ENCODE measurements around the gene PLEKHG2. TPM values are rescaled to one million over a fixed set of nuclear protein-coding genes. Genes with fewer than 3 reads are reported as not detected.

The PLEKHG2 gene
- total and polyA plus RNA-seq, 9 of the 15 experiments (the other 6 are each of a cell fraction or from before 2014, with no cell fraction given) = 0.98 to 45.7 (median 9.8) TPM

DNA sequence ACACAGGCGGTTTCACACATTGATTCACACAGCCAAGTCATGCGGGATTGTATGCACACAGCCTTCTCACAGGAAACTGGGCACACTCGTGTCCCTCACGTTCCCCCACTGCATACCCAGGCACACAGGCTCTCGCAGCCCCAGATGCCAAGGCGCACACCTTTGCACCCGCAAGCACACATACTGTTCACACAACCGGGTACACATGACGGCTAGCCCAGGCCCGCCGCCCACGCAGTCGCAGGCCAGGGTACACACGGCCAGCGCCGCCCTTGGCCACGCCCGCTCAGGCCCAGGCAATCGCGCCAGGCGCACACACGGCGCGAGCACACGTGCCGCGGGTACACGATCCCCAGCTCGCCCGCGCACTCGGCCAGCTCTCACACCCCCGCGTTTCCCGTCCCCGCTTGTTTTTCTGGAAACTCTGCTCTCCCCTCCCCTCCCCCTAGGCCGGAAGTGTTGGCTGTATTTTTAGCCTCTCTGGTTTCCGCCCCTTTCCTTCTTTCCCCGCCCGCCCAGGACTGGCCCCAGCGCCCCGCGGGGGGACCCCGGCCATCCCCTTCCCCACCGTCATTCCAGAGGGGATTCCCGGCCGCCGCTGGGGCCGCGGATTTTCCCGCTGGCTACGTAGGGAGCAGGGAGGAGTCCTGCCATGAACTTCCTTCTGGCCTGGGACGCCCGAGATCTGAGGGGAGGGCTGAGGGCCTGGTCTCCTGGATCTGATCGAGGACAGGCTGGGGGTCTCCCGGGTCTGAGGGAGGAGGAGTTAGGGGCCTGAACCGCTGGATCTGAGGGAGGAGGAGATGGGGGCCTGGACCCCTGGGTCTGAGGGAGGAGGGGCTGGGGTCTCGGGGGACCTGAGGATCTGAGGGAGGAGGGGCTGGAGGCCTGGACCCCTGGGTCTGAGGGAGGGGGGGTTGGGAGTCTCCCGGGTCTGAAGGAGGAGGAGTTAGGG lies 9.8 kb upstream of the PLEKHG2 start (continued):
- TF ChIP-seq, protein P1, sequence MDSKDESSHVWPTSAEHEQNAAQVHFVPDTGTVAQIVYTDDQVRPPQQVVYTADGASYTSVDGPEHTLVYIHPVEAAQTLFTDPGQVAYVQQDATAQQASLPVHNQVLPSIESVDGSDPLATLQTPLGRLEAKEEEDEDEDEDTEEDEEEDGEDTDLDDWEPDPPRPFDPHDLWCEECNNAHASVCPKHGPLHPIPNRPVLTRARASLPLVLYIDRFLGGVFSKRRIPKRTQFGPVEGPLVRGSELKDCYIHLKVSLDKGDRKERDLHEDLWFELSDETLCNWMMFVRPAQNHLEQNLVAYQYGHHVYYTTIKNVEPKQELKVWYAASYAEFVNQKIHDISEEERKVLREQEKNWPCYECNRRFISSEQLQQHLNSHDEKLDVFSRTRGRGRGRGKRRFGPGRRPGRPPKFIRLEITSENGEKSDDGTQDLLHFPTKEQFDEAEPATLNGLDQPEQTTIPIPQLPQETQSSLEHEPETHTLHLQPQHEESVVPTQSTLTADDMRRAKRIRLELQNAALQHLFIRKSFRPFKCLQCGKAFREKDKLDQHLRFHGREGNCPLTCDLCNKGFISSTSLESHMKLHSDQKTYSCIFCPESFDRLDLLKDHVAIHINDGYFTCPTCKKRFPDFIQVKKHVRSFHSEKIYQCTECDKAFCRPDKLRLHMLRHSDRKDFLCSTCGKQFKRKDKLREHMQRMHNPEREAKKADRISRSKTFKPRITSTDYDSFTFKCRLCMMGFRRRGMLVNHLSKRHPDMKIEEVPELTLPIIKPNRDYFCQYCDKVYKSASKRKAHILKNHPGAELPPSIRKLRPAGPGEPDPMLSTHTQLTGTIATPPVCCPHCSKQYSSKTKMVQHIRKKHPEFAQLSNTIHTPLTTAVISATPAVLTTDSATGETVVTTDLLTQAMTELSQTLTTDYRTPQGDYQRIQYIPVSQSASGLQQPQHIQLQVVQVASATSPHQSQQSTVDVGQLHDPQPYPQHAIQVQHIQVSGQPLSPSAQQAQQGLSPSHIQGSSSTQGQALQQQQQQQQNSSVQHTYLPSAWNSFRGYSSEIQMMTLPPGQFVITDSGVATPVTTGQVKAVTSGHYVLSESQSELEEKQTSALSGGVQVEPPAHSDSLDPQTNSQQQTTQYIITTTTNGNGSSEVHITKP (IDR thresholded peaks at IDR 0.05; ENCODE audit: partially characterized antibody) = peak; percentile 12
- TF ChIP-seq SIX5 (IDR thresholded peaks at IDR 0.05; ENCODE audit: borderline replicate concordance in 1 of 2, insufficient read depth in 1 of 2, low read depth in 1 of 2, low read length in 2 of 2) (no peak), ZBTB17 (CRISPR knock-in tag; IDR thresholded peaks at IDR 0.05) (peak; percentile 97), RUNX1 (IDR thresholded peaks at IDR 0.05; ENCODE audit: low read depth) (peak; percentile 46; the same call in 1 of the 2 replicates), HLTF (IDR thresholded peaks at IDR 0.05) (no peak), SUPT5H (IDR thresholded peaks at IDR 0.05) (peak; percentile 53; the same call in 1 of the 2 replicates), C11orf30 (IDR thresholded peaks at IDR 0.05; ENCODE audit: low read depth) (no peak), ZBTB7A (IDR thresholded peaks at IDR 0.05; ENCODE audit: borderline replicate concordance, control insufficient read depth, low read depth, low read length) (peak; percentile 93), ERF (CRISPR knock-in tag; IDR thresholded peaks at IDR 0.05) (peak; percentile 93; the same call in 1 of the 2 replicates), FOXM1 (IDR thresholded peaks at IDR 0.05; ENCODE audit: low read depth) (no peak), FOXM1 (CRISPR knock-in tag; IDR thresholded peaks at IDR 0.05; ENCODE audit: low read depth) (no peak), KLF13 (tag; IDR thresholded peaks at IDR 0.05; ENCODE audit: borderline replicate concordance, low read depth) (no peak), FUS (optimal IDR thresholded peaks at IDR 0.05; ENCODE audit: low read depth, low read length) (no peak), ZNF24 (IDR thresholded peaks at IDR 0.05) (no peak), GABPB1 (CRISPR knock-in tag; IDR thresholded peaks at IDR 0.05) (peak; percentile 85), ZNF695 (CRISPR knock-in tag; IDR thresholded peaks at IDR 0.05) (no peak; the same call in 1 of the 2 replicates), CREB1 (IDR thresholded peaks at IDR 0.05) (0 out of 2 replicates have a peak, but pooled peaks have one; percentile 30), CREB1 (CRISPR knock-in tag; IDR thresholded peaks at IDR 0.05) (peak; percentile 69), MED1 (CRISPR knock-in tag; IDR thresholded peaks at IDR 0.05; ENCODE audit: borderline replicate concordance) (peak; percentile 26; the same call in 1 of the 2 replicates)
- TF ChIP-seq, protein P2, sequence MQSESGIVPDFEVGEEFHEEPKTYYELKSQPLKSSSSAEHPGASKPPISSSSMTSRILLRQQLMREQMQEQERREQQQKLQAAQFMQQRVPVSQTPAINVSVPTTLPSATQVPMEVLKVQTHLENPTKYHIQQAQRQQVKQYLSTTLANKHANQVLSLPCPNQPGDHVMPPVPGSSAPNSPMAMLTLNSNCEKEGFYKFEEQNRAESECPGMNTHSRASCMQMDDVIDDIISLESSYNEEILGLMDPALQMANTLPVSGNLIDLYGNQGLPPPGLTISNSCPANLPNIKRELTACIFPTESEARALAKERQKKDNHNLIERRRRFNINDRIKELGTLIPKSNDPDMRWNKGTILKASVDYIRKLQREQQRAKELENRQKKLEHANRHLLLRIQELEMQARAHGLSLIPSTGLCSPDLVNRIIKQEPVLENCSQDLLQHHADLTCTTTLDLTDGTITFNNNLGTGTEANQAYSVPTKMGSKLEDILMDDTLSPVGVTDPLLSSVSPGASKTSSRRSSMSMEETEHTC (IDR thresholded peaks at IDR 0.05) = peak; percentile 63; the same call in 1 of the 2 replicates
- TF ChIP-seq, protein P3, sequence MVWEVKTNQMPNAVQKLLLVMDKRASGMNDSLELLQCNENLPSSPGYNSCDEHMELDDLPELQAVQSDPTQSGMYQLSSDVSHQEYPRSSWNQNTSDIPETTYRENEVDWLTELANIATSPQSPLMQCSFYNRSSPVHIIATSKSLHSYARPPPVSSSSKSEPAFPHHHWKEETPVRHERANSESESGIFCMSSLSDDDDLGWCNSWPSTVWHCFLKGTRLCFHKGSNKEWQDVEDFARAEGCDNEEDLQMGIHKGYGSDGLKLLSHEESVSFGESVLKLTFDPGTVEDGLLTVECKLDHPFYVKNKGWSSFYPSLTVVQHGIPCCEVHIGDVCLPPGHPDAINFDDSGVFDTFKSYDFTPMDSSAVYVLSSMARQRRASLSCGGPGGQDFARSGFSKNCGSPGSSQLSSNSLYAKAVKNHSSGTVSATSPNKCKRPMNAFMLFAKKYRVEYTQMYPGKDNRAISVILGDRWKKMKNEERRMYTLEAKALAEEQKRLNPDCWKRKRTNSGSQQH (CRISPR knock-in tag; IDR thresholded peaks at IDR 0.05) = no peak
